A549 (cell line): ENCODE data around the gene ANKRD29. TPM values are rescaled to one million over a fixed set of nuclear protein-coding genes. Genes with fewer than 3 reads are reported as not detected.

Source experiments
- ATAC-seq, 2 experiments: fragments of 200-7000 bp in 1 of 2; fragments of >200 bp in 1 of 2; cut with Nextera tagmentation in 1 of 2; cut with Tn5 transposase in 1 of 2; 3 replicates each; pipeline versions ENCODE4 v1.8.0 to v1.9.1; 2018 to 2020; ENCODE audit warnings: mild to moderate bottlenecking in 1 of 2, moderate library complexity in 1 of 2
- CTCF ChIA-PET: fragments of 300-600 bp; sonication (Branson Sonifier 250); formaldehyde crosslinking; extraction: SDS; loops from one replicate; lab custom pipeline; 2021; ENCODE audit warnings: antibody characterized with exemption, inconsistent platforms; lab: Yijun Ruan, JAX
- POLR2A ChIA-PET: fragments of 350-600 bp; formaldehyde crosslinking; extraction: SDS; loops from one replicate; lab custom pipeline; 2021; ENCODE audit warnings: antibody characterized with exemption, inconsistent platforms; lab: Yijun Ruan, JAX
- DNase-seq, 2 experiments: peaks; one replicate each; pipeline versions ENCODE4 v3.0.0 to v3.0.0-alpha.2; 2011 to 2016; ENCODE audit warnings: low read depth in 1 of 2, low spot score in 1 of 2
- FAIRE-seq: peaks from 2 replicates; lab custom pipeline; 2011; peaks lifted over from hg19 to GRCh38; lab: Jason Lieb, UNC
- H3K27ac ChIP-seq, 2 experiments: fragments of >200 bp; sonication (Bioruptor Twin); formaldehyde crosslinking; 3 replicates each; pipeline ENCODE4 v1.5.1; 2016 to 2017
- H3K4me1 ChIP-seq: fragments of >200 bp; sonication (Bioruptor Twin); formaldehyde crosslinking; 3 replicates; pipeline ENCODE4 v1.6.1; 2016
- H3K4me2 ChIP-seq: fragments of >200 bp; sonication (Bioruptor Twin); formaldehyde crosslinking; 3 replicates; pipeline ENCODE4 v1.6.1; 2016
- H3K4me3 ChIP-seq: fragments of >200 bp; sonication (Bioruptor Twin); formaldehyde crosslinking; 3 replicates; pipeline ENCODE4 v1.5.1; 2016
- H3K9me3 ChIP-seq: fragments of >200 bp; sonication (Bioruptor Twin); formaldehyde crosslinking; 3 replicates; pipeline ENCODE4 v1.6.1; 2016
- CBX2 ChIP-seq: fragments of 200-600 bp; sonication (generic); IDR thresholded peaks from 2 replicates; pipeline ENCODE4 v1.6.1; 2016; ENCODE audit warnings: low read depth, mild to moderate bottlenecking, borderline replicate concordance
- CBX8 ChIP-seq: fragments of 200-600 bp; sonication (generic); IDR thresholded peaks from 2 replicates; pipeline ENCODE4 v1.6.1; 2016
- CHD2 ChIP-seq: fragments of 150-350 bp; IDR thresholded peaks from 2 replicates; pipeline ENCODE4 v1.6.1; 2014; ENCODE audit warnings: low read length; ENCODE audit not compliant: partially characterized antibody
- CHD4 ChIP-seq: fragments of 200-600 bp; sonication (generic); IDR thresholded peaks from 2 replicates; pipeline ENCODE4 v1.6.1; 2016; ENCODE audit warnings: antibody characterized with exemption, mild to moderate bottlenecking, borderline replicate concordance
- EHF ChIP-seq: fragments of 250-450 bp; sonication (Bioruptor Pico); IDR thresholded peaks from 2 replicates; pipeline ENCODE4 v1.5.0; 2020; ENCODE audit warnings: mild to moderate bottlenecking
- EHMT2 ChIP-seq: fragments of 200-600 bp; sonication (generic); IDR thresholded peaks from 2 replicates; pipeline ENCODE4 v1.6.1; 2016; ENCODE audit warnings: antibody characterized with exemption, low read depth, mild to moderate bottlenecking, moderate library complexity
- ELK1 ChIP-seq: fragments of 150-350 bp; IDR thresholded peaks from 2 replicates; pipeline ENCODE4 v1.6.1; 2014; ENCODE audit warnings: low read depth, mild to moderate bottlenecking, low read length
- EP300 ChIP-seq, 2 experiments: fragments of >200 bp; sonication (Bioruptor Twin); formaldehyde crosslinking; IDR thresholded peaks; 2 replicates in 1 of 2; 3 replicates in 1 of 2; pipeline ENCODE4 v1.6.1; 2016 to 2017
- ESRRA ChIP-seq: fragments of 150-350 bp; IDR thresholded peaks from 2 replicates; pipeline ENCODE4 v1.6.1; 2014; ENCODE audit warnings: mild to moderate bottlenecking, low read length, borderline replicate concordance
- FOSB ChIP-seq: fragments of 250-450 bp; sonication (Bioruptor Pico); IDR thresholded peaks from 2 replicates; pipeline ENCODE4 v1.5.0; 2020; ENCODE audit warnings: mild to moderate bottlenecking, moderate library complexity
- FOXS1 ChIP-seq: fragments of 250-450 bp; sonication (Bioruptor Pico); IDR thresholded peaks from 2 replicates; pipeline ENCODE4 v1.5.0; 2020; ENCODE audit warnings: mild to moderate bottlenecking, moderate library complexity
- GATA3 ChIP-seq: IDR thresholded peaks from 2 replicates; pipeline ENCODE4 v1.6.1; 2012; ENCODE audit warnings: borderline replicate concordance
- HEYL ChIP-seq: fragments of 250-450 bp; sonication (Bioruptor Pico); IDR thresholded peaks from 2 replicates; pipeline ENCODE4 v1.8.0; 2021; ENCODE audit warnings: mild to moderate bottlenecking, moderate library complexity
- HOXA7 ChIP-seq: fragments of 250-450 bp; sonication (Bioruptor Pico); IDR thresholded peaks from 2 replicates; pipeline ENCODE4 v1.5.0; 2020; ENCODE audit warnings: mild to moderate bottlenecking, moderate library complexity
- HOXB5 ChIP-seq: fragments of 250-450 bp; sonication (Bioruptor Pico); IDR thresholded peaks from 2 replicates; pipeline ENCODE4 v1.5.0; 2020; ENCODE audit warnings: mild to moderate bottlenecking, moderate library complexity
- JUN ChIP-seq, 2 experiments: fragments of >200 bp; sonication (Bioruptor Twin); formaldehyde crosslinking; IDR thresholded peaks; 2 replicates in 1 of 2; 3 replicates in 1 of 2; pipeline ENCODE4 v1.6.1; 2016 to 2017
- MAFK ChIP-seq: fragments of 450-650 bp; IDR thresholded peaks from 2 replicates; pipeline ENCODE4 v1.6.1; 2014; ENCODE audit not compliant: partially characterized antibody
- MAX ChIP-seq: IDR thresholded peaks from 2 replicates; pipeline ENCODE4 v1.6.1; 2012
- NPAS2 ChIP-seq: fragments of 250-450 bp; sonication (Bioruptor Pico); IDR thresholded peaks from 2 replicates; pipeline ENCODE4 v1.8.0; 2022; ENCODE audit warnings: mild to moderate bottlenecking, moderate library complexity, borderline replicate concordance
- POLR2A ChIP-seq: IDR thresholded peaks from 2 replicates; pipeline ENCODE4 v1.6.1; 2012; ENCODE audit warnings: mild to moderate bottlenecking, low read length
- SREBF2 ChIP-seq: fragments of 450-650 bp; IDR thresholded peaks from 2 replicates; pipeline ENCODE4 v1.6.1; 2014; ENCODE audit warnings: mild to moderate bottlenecking, moderate library complexity
- TFCP2L1 ChIP-seq: fragments of 250-450 bp; sonication (Bioruptor Pico); IDR thresholded peaks from 2 replicates; pipeline ENCODE4 v1.5.0; 2021; ENCODE audit warnings: mild to moderate bottlenecking
- TP53 ChIP-seq: fragments of 250-450 bp; sonication (Bioruptor Pico); IDR thresholded peaks from 2 replicates; pipeline ENCODE4 v1.5.0; 2021; ENCODE audit warnings: mild to moderate bottlenecking, moderate library complexity
- WGBS: methylation state at CpG from one replicate; pipeline ENCODE4 v1.1.6; 2017; ENCODE audit errors: missing lambda C conversion rate; 5-methylcytosine and 5-hydroxymethylcytosine counted together
- polyA minus RNA-seq: library from RNA; depleted of rRNA, polyadenylated mRNA; stranded (reverse); fragments of >200 nt; gene quantifications from 2 replicates; pipeline ENCODE4 v1.2.3, GENCODE V29; 2011; rRNA and poly(A)+ RNA removed
- polyA plus RNA-seq, 4 experiments: library from polyadenylated mRNA; depleted of rRNA in 3 of 4; stranded (reverse); fragments of >200 nt; fragmentation: RNase III in 1 of 4; extraction: RNeasy Plus Mini Kit Qiagen cat#74134 plus additional on column Dnase treatment in 1 of 4; gene quantifications; 2 replicates in 3 of 4; 3 replicates in 1 of 4; pipeline ENCODE4 v1.2.3, GENCODE V29; 2011 to 2017
- TF ChIP-seq, protein P1 (sequence below): IDR thresholded peaks from 2 replicates; pipeline ENCODE4 v1.6.1; 2012; ENCODE audit warnings: low read depth, borderline replicate concordance
- TF ChIP-seq, protein P2 (sequence below): fragments of 450-650 bp; IDR thresholded peaks from 2 replicates; pipeline ENCODE4 v1.6.1; 2014; ENCODE audit warnings: antibody characterized with exemption
- TF ChIP-seq, protein P3 (sequence below): fragments of >200 bp; sonication (Bioruptor Twin); formaldehyde crosslinking; IDR thresholded peaks from 2 replicates; pipeline ENCODE4 v1.6.1; 2016
- TF ChIP-seq, protein P4 (sequence below): fragments of 250-450 bp; sonication (Bioruptor Pico); IDR thresholded peaks from 2 replicates; pipeline ENCODE4 v1.5.0; 2020; ENCODE audit warnings: low read depth, mild to moderate bottlenecking, moderate library complexity

ANKRD29 gene
- polyA plus RNA-seq (2011; rRNA removed) (25.2 and 25.4 TPM in 2 replicates), polyA plus RNA-seq (2017; fragmentation: RNase III; extraction: RNeasy Plus Mini Kit Qiagen cat#74134 plus additional on column Dnase treatment) (12.4 to 17.4 TPM (median 17.2 TPM) in 3 replicates), polyA minus RNA-seq (13.2 and 17.2 TPM in 2 replicates)
- polyA plus RNA-seq (2012; cell fraction: cytosol; rRNA removed): 10.5 and 12.3 TPM in 2 replicates
- polyA plus RNA-seq (2012; cell fraction: nucleus; rRNA removed): 13.5 and 15.5 TPM in 2 replicates

GRCh38 chr18:23662309-23663263, at the start of gene ANKRD29:
ANKRD29 (minus strand) TSS chr18:23662911; CDS start chr18:23662730, 181 bp downstream.
- DNase-seq (peak; percentile 36 to 58), ATAC-seq (peak; percentile 84 to 88), FAIRE-seq (no peak)
- peak within 1 kb of the TSS; percentile 96 for H3K4me2 ChIP-seq
- H3K4me1 ChIP-seq: peaks cover 20% of the 10 kb centered on the region
- H3K9me3 ChIP-seq: no peaks in the 10 kb centered on the region
- CTCF ChIA-PET: interaction anchor here (1.0 kb wide), 1 partner anchor 33 kb away, joined by 3 read pairs; no protein-coding TSS in a partner anchor
- POLR2A ChIA-PET: interaction anchor here (0.6 kb wide), 1 partner anchor 11 kb away, joined by 3 read pairs; no protein-coding TSS in a partner anchor
- peak within 1 kb of the TSS; percentile 79 for H3K4me3 ChIP-seq
- 5% methylated on average over 20 of the region's 86 CpGs for WGBS
- TF ChIP-seq JUN (IDR thresholded peaks at IDR 0.05) (peak in 1 of 2 experiments; percentile 33; a peak in 1 of 5 replicates), FOXS1 (CRISPR knock-in tag) (no peak), POLR2A (peak; percentile 38)
- H3K27ac ChIP-seq: peak within 1 kb of the TSS; percentile 89 to 94

GRCh38 chr18:23712445-23712844, 49.7 kb upstream of the ANKRD29 start:
- POLR2A ChIA-PET: no interaction called here
- TF ChIP-seq HOXA7: no peak
- no peak for TF ChIP-seq GATA3
- TF ChIP-seq, protein P1, sequence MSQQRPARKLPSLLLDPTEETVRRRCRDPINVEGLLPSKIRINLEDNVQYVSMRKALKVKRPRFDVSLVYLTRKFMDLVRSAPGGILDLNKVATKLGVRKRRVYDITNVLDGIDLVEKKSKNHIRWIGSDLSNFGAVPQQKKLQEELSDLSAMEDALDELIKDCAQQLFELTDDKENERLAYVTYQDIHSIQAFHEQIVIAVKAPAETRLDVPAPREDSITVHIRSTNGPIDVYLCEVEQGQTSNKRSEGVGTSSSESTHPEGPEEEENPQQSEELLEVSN: no peak
- no peak for TF ChIP-seq HOXB5
- TF ChIP-seq MAFK: no peak
- TF ChIP-seq EHMT2: no peak
- no peak for TF ChIP-seq MAX
- TF ChIP-seq CBX2: no peak
- no peak for TF ChIP-seq TP53 (CRISPR knock-in tag)
- TF ChIP-seq, protein P2, sequence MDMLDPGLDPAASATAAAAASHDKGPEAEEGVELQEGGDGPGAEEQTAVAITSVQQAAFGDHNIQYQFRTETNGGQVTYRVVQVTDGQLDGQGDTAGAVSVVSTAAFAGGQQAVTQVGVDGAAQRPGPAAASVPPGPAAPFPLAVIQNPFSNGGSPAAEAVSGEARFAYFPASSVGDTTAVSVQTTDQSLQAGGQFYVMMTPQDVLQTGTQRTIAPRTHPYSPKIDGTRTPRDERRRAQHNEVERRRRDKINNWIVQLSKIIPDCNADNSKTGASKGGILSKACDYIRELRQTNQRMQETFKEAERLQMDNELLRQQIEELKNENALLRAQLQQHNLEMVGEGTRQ: no peak
- no peak for TF ChIP-seq EHF (CRISPR knock-in tag)
- TF ChIP-seq, protein P3, sequence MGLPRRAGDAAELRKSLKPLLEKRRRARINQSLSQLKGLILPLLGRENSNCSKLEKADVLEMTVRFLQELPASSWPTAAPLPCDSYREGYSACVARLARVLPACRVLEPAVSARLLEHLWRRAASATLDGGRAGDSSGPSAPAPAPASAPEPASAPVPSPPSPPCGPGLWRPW: no peak
- no peak for TF ChIP-seq TFCP2L1 (CRISPR knock-in tag)
- TF ChIP-seq, protein P4, sequence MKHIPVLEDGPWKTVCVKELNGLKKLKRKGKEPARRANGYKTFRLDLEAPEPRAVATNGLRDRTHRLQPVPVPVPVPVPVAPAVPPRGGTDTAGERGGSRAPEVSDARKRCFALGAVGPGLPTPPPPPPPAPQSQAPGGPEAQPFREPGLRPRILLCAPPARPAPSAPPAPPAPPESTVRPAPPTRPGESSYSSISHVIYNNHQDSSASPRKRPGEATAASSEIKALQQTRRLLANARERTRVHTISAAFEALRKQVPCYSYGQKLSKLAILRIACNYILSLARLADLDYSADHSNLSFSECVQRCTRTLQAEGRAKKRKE (CRISPR knock-in tag): no peak
- TF ChIP-seq JUN (IDR thresholded peaks at IDR 0.05): no peak
- Histone ChIP-seq H3K4me1 (peaks cover 51% of the 10 kb centered on the region), H3K27ac (0 out of 6 replicates have a peak overlapping the region, but pooled peaks of 1 of the 2 experiments have one; percentile 41), H3K9me3 (peaks cover 4% of the 10 kb centered on the region; the same call in 2 of the 3 replicates), H3K4me2 (no peak overlapping the region), H3K4me3 (no peak overlapping the region)
- ATAC-seq: no peak
- FAIRE-seq: no peak
- WGBS: 91% methylated on average over 3 of the region's 3 CpGs
- no peak for DNase-seq
- CTCF ChIA-PET: interaction anchor here (2.0 kb wide), 1 partner anchor 9 kb away, joined by 10 read pairs; no protein-coding TSS in a partner anchor

GRCh38 chr18:23711426-23711825, 48.7 kb upstream of the ANKRD29 start:
- Histone ChIP-seq H3K27ac (peak overlapping the region; percentile 24 to 61; a peak in 4 of 6 replicates), H3K4me3 (no peak overlapping the region), H3K4me1 (peaks cover 40% of the 10 kb centered on the region), H3K4me2 (peak overlapping the region; percentile 61), H3K9me3 (peaks cover 8% of the 10 kb centered on the region; the same call in 2 of the 3 replicates)
- DNase-seq: no peak
- POLR2A ChIA-PET: no interaction called here
- no peak for ATAC-seq
- no peak for FAIRE-seq
- 93% methylated on average over 1 of the region's 1 CpG for WGBS
- CTCF ChIA-PET: interaction anchor here (0.6 to 2.1 kb wide), 4 partner anchors 8 to 100 kb away, joined by 3 to 10 read pairs (median 5); partner anchors contain the start of gene LAMA3
- TF ChIP-seq ESRRA (no peak), ELK1 (no peak), CHD2 (no peak), EP300 (IDR thresholded peaks at IDR 0.05) (no peak), CBX8 (no peak), NPAS2 (CRISPR knock-in tag) (no peak), CBX2 (no peak), HEYL (no peak), FOSB (CRISPR knock-in tag) (no peak), TFCP2L1 (CRISPR knock-in tag) (no peak), CHD4 (no peak), HOXB5 (no peak), SREBF2 (no peak)
- TF ChIP-seq, protein P1: no peak
